ENCODE results near the gene SYPL2.
"Not testable (repeated sequence)": the region's sequence is repeated elsewhere in the genome, so short reads cannot be mapped to it uniquely, and the experiment has no call there.

The SYPL2 gene

DNA sequence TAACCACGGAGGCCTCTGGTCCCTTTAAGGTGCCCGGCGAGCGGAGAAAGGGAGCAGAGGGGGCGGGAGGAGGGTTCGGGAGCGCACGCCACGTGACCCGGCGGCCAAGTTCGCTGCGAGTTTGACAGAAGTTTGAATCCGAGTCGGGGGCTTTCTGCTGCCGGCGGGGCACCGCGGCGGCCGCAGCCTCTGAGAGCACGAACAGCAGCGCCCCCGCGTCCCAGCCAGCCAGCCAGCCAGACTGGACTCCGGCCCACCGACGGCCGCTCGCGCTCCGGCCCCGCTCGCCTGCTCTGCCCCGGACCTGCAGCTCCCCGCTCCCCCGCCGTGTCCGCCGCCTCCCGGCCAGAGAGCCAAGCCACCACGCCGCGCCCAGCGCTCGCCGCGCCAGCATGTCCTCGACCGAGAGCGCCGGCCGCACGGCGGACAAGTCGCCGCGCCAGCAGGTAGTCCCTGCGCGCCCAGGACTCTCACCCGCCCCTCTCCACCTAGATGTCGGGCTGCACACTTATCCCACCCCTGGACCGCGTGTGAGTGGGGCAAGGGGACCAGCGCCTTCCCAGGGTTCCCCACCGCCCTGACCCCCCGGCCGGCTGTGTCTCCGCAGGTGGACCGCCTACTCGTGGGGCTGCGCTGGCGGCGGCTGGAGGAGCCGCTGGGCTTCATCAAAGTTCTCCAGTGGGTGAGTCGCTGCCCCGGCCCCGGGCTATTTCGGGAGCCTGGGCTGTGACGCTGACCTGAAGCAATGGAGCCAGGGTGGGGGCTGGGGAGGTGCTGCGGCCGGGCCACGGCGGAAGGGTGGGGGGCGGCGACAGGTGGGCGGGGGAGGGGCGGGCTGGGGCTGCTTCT is at the start of gene SYPL2:
Gene SYPL2, plus strand, starts transcription at position 95 of the 849 bp plus-strand sequence. Its CDS starts 298 bp downstream, at position 393.
- DNase-seq = no peak

DNA sequence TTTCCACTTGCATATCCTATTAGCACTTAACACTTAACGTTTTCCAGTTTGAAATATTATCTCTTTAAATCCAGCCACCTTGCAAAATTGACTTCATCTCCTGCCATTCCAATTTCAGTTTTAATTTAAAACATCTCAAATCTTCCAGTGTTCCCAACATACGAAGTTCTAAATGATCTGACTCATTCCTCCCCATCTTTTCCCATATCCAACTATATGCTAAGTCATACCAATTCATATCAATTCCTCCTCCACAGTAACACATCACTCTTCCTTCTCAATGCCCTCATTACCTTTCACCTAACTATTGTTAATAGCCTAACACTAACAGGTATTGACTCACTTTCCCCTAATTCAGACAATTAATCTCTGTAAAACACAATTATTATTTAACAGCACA is 42.8 kb upstream of the SYPL2 start:
- no peak for DNase-seq

DNA sequence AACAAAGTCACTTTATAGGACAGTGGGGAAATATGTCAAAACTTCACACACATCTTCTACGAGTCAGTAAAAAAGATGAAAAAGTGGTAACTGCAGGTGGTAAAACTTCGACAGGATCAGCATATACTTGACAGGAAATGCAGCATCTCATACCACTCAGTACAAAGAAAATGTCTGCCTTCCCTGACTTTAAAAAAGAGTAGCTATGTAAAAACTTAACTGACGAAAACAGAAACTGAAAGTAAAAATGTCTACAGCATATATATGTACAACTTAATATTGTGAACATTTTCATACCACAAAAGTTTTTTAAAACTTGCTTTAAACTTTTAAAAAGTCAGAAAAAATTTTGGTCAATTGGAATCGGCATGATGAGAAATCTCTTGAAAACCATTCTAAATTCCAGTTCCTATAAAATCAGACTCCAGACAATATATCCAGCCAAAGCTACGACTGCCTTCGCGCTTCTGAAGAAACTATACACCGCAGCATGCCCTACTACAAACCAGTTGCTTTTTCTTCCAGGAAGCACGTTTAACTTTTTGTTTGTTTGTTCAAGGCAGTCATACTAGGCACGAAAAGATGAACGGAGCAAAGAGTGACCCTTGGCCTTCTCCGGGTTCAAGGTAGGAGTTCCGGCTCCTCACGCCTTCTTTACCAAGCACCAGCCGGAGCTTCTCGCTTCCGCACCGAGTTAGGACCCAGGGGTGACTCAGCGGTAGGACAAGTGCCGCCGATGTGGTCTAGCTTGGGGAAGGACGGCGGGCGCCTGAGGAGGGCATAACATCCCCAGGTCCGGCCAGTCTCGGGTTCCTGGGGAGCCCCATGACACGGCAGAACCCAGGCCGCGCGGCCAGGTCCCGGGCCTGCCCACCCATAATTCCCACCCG is 40.7 kb upstream of the SYPL2 start:
- DNase-seq = no peak

DNA sequence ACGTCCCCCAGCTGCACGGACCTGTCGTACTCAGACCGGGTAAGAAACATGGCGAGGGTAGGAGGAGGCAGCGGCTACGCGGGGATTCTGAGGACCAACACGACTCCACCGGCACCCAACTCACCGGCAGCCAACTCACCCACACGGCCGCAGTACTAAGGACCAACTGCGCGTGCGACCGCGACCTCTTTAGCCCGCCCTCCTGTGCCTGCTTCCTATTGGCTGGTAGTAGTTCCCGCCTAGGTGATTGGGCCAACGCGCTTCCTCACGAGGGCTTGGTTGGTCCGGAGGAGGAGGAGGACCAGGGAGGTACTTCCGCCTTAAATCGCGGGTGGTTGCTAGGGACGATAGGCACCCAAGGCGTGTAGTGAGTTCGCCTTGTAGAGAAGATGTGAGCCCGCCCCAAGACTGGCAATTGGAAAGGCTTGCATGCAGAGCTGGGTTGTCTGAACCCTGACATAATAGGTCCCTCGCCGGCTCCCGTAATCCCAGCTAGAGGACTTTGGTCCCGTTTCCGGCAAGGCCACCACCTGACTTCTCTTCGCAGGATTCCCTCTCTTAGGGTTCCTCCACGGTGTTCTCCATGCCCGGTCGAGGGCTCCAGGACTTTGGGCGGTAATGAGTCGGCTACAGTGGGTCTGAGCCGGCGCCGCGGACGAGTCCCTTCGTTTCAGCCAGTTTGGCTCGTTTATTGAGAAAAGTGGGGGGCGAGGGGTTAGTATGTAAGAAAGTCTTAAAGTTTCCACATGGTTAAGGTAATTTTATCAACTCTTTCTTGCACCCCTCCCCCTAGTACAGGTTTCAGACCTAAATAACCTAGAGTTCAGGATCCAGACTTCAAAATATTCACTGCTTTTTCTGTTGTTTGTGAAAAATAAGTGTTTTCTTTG is 39.8 kb upstream of the SYPL2 start, which contains the start of gene PSMA5:
Gene PSMA5, minus strand, starts transcription at position 168 of the 890 bp plus-strand sequence. Its CDS starts 118 bp downstream, at position 50.
- DNase-seq = peak; percentile 99

DNA sequence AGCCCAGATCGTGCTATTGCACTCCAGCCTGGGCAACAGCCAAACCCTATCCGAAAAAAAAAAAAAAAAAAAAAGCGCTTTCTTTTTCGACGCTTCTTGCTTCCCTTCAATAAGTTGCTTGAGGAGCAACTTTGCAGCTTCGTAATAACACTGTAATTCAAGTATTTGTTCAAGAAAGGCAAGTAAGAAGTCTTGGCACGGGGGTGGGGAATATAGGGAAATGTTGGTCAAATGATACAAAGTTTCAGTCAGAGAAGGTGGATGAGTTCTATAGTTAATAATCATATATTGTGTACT is 39.2 kb upstream of the SYPL2 start:
- DNase-seq = no peak

DNA sequence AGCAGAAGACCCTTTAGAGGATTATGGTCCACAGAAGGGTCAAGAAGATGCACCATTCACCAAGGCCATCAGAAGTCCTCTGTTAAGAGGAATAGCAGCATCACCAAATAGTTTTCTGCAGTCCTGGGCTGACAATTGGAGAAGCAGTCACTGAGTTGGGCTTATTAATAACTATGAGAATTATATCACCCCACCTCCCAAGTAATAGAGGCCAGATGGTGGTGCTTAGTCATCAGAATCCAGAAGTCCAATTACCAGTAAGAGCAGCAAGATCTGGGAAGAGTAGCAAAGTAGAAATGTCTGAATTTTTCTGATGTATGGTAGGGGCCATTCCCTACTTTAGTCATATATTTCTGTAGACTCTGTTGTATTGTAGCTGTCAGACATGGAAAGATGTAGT is 34.0 kb upstream of the SYPL2 start:
- DNase-seq = peak; percentile 69

DNA sequence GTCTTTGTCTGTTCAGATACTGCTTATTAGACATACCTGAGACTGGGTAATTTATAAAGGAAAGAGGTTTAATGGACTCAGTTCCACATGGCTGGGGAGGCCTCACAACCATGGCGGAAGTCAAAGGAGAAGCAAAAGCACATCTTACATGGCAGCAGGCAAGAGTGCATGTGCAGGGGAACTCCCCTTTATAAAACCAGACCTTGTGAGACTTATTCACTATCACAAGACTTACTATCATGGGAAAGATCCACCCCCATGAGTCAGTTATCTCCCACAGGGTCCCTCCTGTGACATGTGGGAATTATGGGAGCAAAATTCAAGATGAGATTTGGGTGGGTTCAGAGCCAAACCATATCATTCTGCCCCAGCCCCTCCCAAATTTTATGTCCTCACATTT is 33.0 kb upstream of the SYPL2 start:
- no peak for DNase-seq

DNA sequence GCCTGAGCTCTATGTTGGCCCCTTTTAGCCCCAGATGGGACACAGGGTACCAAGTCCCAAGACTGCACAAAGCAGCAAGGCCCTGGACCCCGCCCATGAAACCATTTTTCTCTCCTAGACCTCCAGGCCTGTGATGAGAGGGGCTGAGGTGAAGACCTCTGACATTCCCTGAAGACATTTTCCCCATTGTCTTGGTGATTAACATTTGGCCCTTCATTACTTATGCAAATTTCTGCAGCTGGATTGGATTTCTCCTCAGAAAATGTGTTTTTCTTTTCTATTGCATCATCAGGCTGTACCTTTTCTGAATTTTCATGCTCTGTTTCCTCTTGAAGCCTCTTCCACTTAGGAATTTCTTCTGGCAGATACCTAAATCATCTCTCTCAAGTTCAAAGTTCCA is 31.9 kb upstream of the SYPL2 start:
- no peak for DNase-seq

DNA sequence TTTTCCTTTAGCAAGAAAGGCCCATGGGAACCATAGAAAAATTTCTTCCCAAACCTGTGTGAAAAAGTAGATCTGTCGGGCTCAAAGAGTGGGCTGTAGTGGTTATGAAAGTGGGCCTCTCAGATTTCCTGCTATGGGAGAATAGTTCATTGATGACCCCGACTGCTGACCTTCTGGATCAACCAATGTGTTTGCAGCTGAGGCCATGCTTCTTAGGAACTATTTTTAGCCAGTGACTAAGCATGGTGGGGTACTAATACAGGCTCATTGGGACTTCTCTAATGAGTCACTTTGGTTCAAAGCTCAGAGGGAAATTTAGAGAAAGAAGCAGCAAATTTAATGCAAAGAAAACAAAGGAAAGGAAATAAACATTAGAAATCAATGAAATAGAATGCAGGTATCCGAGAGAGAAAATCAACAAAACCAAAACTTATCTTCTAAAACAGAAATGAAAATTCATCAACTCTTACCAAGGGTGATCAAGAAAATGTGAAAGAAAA is 27.5 kb upstream of the SYPL2 start:
- DNase-seq = peak; percentile 89

DNA sequence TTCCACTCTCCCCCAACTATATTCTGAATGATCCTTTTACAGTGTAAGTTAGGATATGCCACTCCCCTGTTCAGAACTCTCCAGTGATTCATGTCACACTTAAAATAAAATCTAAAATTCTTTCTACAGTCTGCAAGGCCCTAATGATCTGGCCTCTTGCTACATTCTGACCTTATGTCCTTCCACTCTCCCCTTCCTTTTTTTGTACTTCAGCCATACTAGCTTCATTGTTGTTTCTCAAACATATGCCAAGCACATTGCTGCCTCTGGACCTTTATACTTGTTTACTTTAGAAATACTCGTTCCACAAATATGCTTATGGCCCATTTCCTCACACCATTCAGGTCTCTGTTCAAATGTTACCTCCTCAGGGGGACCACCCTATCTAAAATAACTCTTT is 25.3 kb upstream of the SYPL2 start:
- DNase-seq = no peak

DNA sequence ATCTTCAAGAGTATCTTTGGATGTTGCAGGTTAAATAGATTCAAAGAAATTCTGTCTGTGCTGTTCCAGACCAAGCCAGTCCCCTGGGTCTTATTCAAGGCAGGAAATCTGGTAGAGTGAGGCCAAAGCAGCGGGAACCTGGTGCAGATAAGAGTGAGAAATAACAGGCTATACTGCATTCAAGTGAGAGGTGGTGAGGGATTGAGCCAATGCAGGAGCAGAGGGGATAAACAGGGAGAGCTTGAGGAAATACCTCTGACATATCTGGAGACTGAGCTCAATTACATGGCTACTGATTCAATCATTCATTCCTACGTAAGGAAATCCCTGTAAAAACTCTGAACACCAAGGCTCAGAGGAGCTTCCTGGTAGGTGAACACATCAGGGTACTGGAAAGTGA is 22.9 kb upstream of the SYPL2 start:
- DNase-seq = no peak

DNA sequence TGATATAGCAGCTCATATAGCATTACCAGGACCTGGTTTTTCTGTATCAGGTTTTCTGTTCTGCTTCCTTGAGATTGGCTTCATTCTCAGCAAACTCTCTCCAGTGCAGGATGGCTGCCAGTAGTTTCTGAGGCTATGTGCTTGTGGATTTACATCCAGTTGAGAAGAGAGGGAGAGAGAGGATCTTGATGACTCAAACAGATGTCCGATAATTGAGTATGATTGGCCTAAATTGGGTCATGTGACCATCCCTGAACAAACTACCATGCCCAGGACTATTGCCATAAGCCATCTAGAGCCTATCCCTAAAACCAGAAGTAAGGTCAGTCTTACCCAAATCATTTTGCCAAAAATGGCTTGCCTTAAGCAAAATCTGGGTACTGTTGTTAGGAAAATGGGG is 22.0 kb upstream of the SYPL2 start:
- DNase-seq = no peak

DNA sequence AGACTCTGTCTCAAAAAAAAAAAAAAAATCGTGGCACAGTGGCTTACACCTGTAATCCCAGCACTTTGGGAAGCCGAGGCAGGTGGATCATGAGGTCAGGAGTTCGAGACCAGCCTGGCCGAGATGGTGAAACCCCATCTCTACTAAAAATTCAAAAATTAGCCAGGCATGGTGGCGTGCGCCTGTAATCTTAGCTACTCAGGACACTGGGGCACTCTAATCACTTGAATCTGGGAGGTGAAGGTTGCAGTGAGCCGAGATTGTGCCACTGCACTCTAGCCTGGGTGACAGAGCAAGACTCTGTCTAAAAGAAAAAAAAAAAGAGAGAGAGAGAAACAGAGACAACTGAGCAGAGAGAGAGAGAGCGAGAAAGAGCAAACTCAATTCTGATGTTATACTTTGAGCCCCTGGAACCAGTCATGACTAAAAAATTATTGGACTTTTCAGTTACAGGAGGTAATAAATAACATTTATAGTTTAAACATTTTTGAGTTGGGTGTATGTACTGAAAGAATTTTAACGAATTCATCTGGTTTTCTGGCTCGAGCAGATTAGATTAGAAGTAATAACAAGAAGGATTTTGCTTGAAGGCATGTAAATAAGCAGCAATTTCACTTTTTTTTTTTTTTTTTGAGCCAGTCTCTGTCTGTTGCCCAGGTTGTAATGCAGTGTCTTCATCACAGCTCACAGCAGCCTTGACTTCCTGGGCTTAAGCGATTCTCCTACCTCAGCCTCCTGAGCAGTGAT is 20.2 kb upstream of the SYPL2 start:
- DNase-seq = not testable (repeated sequence)

DNA sequence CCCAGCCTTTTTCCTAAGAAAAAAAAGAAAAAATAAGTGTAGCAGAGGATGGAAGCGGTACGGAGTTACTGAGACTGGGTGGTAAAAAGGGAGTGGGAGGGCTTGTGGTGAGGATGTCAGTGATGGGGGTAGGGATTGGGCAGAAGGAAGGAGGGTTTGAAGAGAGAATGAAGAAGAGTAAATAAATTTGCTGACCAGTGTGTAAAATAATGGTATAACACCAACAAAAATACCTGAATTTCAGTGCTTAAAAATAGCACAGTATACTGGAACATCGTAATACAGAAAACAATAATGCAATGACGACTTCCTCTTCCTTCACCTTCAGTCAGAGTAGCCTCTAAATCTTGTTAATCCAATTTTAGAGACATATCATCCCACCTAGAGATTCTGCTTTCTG is 18.8 kb upstream of the SYPL2 start:
- no peak for DNase-seq

DNA sequence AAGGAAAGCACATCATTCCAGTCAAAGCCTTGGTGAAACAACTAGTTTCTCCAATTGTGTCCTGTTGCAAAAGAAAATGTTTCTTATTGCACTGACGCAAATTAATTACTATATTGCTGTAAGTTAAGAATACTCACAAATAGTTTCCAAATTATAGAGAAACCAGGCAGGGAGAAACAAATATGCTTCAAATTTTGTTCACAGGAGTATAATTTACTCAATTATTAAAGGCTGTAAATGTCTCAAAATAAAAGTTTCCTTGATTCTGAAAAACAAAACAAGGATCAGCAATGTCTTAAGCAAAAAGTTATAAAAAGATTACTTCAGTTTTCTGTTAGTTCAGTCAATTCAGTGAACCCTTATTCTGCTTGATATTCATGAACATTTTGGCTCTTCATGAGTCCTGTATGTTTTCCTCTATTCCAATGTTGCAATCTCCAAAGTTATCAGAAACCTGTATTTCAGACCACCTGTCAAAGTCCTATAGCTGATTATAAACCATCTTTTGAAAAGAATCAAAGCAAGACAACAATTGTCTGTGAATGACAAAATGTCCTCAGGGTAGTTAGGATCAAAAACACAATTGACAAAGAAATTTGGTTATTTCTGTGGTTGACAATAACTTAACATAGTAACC is 11.7 kb upstream of the SYPL2 start:
- no peak for DNase-seq

DNA sequence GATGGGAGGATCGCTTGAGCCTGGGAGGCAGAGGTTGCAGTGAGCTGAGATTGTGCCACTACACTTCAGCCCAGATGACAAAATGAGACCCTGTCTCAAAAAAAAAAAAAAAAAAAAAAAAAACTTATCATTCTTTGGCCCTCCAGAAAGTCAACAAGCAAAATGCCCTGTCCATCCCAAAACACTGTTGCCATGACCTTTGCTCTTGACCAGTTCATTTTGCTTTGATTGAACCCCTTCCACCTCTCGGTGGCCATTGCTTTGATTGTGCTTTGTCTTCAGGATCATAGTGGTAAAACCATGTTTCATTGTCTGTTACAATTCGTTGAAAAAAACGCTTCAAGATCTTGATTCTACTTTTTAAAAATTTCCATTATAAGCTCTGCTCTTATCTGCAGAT is 8.5 kb upstream of the SYPL2 start:
- DNase-seq = no peak

DNA sequence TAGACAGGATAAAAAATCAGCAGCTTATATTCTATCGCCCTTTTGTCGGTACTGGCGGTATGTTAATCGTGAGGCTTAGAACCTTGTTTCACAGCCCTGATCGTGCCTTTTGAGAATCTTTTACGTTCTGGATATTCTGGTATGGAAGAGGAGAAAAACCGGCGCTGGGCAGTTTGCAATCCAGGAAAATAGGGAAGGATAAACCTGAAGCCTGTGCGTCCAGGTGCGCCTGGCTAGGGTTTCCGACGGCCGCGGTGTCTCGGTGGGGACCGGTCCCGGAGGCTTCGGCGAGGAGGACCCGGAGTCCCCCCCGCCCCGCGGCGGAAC is 258 bp upstream of the SYPL2 start:
- no peak for DNase-seq

DNA sequence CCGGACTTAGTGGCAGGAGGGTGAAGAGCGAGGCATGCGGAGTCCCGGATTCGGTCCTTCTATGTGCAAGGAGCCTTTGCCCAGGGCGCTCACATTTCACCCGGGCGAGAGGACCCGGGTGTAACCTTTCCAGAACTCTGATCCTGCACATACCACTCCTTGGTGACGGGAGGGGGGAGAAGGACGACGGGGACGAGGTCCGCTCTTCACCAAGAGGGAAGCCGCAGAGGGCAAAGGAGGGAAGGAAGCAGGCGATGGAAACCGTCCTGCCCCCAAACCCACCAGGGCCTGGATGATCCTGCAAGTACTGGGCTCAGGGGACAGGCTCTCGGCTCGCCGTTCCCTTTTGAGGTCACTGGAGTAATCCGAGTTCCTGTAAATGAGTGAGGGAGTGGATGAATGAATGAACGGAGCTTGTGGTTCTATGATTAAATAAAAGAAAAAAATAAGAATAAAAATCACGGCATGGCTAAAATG is 993 bp downstream of the SYPL2 start:
- no peak for DNase-seq

DNA sequence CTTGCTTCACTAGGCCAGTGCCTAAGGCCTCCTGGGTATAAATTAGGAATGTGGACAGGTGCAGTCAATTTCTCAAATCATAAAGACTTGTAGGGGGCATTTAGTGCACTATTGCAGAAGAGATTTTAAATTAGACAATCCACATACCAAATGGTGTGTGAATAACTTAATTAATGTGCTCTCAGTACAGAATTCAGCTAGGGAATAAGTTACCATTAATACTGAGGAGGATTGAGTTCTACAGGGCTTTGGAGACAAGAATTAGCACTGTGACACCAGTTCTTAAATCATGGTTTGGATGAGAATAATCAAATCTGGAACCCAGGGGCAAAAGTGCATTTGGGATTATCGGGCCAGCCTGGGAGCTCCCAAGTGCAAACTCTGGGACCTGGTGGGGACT is 1.7 kb downstream of the SYPL2 start:
- DNase-seq = no peak

DNA sequence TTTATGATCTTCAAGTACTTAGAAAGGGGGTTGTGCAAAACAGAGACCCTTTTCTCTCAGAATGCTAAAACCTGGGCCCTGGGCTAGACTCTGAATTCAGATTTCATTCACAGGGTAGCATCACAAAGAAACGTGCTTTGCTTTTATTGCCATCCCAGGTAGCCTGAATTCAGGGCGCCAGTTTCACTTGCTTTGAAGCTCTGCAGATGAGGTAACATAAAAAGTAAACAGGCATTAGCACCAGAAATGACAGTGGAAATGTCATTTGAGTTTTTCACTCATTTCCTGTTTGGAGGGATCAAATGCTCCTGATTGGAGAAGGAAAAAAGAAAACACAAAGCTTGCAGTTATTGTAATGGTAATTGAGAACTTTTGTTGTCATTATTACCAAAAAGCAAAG is 2.6 kb downstream of the SYPL2 start:
- no peak for DNase-seq

DNA sequence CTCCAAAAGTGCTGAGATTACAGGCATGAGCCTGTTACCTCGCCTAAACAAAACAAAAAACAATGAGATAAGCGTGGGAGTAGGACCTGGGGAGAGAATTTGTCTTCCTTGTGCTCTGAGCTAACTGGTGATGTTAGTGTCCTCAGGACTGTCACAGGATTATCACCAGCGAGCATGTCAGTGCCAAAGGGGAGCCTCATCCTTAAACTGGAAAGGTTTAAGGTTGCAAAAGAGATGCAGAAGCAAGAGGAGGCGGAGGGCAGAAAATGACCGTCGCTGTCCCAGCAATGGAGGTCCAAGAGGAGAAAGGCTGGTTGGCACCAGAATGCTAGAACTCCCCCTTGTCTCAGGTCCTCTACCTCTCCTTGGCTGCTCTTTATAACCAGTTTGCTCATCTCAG is 3.9 kb downstream of the SYPL2 start:
- DNase-seq = no peak

DNA sequence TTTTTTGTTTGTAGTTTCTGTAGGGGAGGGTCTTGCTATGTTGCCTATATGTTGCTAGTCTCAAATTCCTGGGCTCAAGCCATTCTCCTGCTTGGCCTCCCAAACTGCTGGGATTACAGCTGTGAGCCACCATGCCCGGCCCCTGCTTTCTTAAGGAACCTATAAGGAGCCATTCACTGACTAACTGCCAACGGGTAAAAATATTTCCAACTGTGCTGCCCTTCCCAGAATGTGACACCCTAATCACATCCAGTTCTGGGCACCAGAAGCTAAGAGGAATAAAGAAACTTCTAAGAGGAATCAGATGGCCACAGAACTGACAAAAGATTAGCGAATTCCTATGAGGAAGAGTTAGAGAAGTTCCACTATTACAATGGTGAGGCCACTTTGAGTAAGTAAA is 6.4 kb downstream of the SYPL2 start:
- DNase-seq = no peak
